Gastrocnemius medialis (tissue), 4 donors: ENCODE data around the gene FAAP20.

Experiments
- POLR2A ChIP-seq, 2 donors: fragments of 450-650 bp; IDR thresholded peaks; one replicate each; pipeline ENCODE4 v1.6.1; 2017; ENCODE audit warnings: antibody characterized with exemption in 2 of 2, mild to moderate bottlenecking in 2 of 2, moderate library complexity in 2 of 2
- TF ChIP-seq, protein P1 (sequence below), 5 experiments: fragments of 450-650 bp in 3 of 5; fragments of 200-600 bp in 2 of 5; sonication (generic) in 2 of 5; IDR thresholded peaks in 4 of 5; conservative IDR thresholded peaks in 1 of 5; 1 replicate in 4 of 5; 2 replicates in 1 of 5; pipeline ENCODE4 v1.5.1; 2016 to 2019; ENCODE audit warnings: antibody characterized with exemption in 5 of 5, mild to moderate bottlenecking in 3 of 5, moderate library complexity in 3 of 5

DNA sequence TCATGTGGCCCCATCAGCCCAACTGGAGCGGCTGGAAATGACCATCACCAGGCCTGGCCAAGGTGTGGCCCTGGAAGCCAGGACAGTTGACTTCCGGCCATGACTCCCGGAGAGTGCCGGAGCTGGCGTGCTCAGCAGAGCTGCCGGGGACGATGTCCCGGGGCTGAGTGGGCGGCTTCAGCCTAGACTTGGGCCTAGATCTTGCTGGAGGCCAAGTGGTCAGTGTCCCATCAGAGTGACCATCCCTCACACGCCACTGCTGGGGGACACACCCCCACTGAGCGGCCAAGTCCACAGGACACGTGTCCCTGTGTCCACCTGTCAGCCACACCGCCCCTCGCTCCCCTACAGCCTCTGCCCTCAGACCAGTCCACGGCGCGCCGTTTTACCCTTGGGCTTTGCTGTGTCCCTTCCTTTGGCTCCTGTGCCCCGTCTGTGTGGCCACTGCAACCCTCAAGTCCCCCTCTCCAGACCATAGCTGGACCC lies 4.0 kb downstream of the FAAP20 start:
- peak in 1 of 2 donors; percentile 54 for TF ChIP-seq POLR2A (IDR thresholded peaks at IDR 0.05)
- TF ChIP-seq, protein P1, sequence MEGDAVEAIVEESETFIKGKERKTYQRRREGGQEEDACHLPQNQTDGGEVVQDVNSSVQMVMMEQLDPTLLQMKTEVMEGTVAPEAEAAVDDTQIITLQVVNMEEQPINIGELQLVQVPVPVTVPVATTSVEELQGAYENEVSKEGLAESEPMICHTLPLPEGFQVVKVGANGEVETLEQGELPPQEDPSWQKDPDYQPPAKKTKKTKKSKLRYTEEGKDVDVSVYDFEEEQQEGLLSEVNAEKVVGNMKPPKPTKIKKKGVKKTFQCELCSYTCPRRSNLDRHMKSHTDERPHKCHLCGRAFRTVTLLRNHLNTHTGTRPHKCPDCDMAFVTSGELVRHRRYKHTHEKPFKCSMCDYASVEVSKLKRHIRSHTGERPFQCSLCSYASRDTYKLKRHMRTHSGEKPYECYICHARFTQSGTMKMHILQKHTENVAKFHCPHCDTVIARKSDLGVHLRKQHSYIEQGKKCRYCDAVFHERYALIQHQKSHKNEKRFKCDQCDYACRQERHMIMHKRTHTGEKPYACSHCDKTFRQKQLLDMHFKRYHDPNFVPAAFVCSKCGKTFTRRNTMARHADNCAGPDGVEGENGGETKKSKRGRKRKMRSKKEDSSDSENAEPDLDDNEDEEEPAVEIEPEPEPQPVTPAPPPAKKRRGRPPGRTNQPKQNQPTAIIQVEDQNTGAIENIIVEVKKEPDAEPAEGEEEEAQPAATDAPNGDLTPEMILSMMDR (IDR thresholded peaks at IDR 0.05 in 4 of 5, conservative IDR thresholded peaks at IDR 0.05 in 1 of 5): no peak
